PC-9 (cell line): ENCODE data around the gene C19orf38.

Source experiments
- EZH2 ChIP-seq: fragments of 200-600 bp; sonication (generic); IDR thresholded peaks from 2 replicates; pipeline ENCODE4 v1.8.0; 2017; ENCODE audit warnings: antibody characterized with exemption, low read depth
- TF ChIP-seq, protein P1 (sequence below): fragments of 200-600 bp; sonication (generic); conservative IDR thresholded peaks from 2 replicates; pipeline ENCODE4 v1.6.1; 2017; ENCODE audit warnings: mixed run types, antibody characterized with exemption, mild to moderate bottlenecking, moderate library complexity

DNA sequence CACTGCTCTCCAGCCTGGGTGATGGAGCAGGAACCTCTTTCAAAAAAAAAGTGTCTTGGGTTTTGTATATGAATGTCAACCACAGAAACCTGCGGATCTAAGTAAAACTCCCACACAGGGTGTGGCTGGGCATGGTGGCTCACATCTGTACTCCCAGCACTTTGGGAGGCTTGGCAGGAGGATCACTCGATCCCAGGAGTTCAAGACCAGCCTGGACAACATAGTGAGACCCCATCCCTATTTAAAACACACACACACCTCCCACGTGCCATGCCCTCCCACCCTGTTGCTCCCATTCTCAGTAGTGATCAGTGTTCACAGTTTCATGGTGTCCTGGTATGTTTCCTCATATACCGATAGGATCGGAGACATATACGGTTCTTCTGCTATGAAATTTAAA lies 21.4 kb upstream of the C19orf38 start:
- TF ChIP-seq, protein P1, sequence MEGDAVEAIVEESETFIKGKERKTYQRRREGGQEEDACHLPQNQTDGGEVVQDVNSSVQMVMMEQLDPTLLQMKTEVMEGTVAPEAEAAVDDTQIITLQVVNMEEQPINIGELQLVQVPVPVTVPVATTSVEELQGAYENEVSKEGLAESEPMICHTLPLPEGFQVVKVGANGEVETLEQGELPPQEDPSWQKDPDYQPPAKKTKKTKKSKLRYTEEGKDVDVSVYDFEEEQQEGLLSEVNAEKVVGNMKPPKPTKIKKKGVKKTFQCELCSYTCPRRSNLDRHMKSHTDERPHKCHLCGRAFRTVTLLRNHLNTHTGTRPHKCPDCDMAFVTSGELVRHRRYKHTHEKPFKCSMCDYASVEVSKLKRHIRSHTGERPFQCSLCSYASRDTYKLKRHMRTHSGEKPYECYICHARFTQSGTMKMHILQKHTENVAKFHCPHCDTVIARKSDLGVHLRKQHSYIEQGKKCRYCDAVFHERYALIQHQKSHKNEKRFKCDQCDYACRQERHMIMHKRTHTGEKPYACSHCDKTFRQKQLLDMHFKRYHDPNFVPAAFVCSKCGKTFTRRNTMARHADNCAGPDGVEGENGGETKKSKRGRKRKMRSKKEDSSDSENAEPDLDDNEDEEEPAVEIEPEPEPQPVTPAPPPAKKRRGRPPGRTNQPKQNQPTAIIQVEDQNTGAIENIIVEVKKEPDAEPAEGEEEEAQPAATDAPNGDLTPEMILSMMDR, result no peak
- TF ChIP-seq EZH2, result no peak
